Measurements from ENCODE around the gene SEMA4C. TPM values are rescaled to one million over a fixed set of nuclear protein-coding genes. Genes with fewer than 3 reads are reported as not detected.

SEMA4C gene
- total and polyA plus RNA-seq, 9 of the 15 experiments (the other 6 are each of a cell fraction or from before 2014, with no cell fraction given), result 0.32 to 59.7 (median 23.9) TPM

DNA sequence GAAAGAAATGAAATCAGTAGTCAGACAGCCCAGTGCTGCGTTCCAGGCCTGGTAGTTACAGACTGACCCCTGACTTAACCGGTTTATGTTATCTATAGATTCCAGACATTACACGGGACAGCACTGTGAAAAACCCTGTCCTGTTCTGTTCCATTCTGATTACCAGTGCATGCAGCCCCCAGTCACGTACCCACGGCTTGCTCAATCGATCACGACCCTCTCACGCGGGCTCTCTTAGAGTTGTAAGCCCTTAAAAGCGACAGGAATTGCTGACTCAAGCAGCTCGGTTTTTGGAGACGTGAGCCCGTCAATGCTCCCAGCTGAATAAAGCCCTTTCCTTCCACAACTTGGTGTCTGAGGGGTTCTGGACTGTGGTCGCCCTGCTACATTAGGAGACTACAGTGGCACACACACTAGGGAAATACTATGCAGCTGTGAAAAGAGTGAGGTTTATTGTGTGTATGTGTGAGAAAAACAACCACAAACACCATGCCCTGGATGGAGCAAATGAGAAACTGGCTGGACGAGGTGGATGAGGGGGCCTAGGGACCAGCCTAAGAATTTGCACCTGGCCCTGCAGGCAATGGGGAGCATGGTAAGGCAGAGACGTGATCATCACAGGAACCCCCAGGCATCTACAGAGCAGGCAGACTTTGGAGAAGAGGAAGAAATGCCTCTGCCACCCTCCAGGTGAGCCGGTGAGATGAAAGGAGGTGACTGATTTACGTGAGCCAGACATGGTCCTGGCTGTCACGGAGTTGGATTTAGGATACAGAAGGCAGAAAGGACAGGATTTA lies 49.1 kb upstream of the SEMA4C start (continued):
- no peak for TF ChIP-seq CBX5 (IDR thresholded peaks at IDR 0.05; ENCODE audit: borderline replicate concordance, low read depth)
- TF ChIP-seq, protein P1, sequence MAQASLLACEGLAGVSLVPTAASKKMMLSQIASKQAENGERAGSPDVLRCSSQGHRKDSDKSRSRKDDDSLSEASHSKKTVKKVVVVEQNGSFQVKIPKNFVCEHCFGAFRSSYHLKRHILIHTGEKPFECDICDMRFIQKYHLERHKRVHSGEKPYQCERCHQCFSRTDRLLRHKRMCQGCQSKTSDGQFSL (CRISPR knock-in tag; IDR thresholded peaks at IDR 0.05), result no peak
- TF ChIP-seq, protein P1 (tag; IDR thresholded peaks at IDR 0.05), result peak in 1 of 2 experiments; percentile 41; a peak in 1 of 4 replicates
- TF ChIP-seq, protein P2, sequence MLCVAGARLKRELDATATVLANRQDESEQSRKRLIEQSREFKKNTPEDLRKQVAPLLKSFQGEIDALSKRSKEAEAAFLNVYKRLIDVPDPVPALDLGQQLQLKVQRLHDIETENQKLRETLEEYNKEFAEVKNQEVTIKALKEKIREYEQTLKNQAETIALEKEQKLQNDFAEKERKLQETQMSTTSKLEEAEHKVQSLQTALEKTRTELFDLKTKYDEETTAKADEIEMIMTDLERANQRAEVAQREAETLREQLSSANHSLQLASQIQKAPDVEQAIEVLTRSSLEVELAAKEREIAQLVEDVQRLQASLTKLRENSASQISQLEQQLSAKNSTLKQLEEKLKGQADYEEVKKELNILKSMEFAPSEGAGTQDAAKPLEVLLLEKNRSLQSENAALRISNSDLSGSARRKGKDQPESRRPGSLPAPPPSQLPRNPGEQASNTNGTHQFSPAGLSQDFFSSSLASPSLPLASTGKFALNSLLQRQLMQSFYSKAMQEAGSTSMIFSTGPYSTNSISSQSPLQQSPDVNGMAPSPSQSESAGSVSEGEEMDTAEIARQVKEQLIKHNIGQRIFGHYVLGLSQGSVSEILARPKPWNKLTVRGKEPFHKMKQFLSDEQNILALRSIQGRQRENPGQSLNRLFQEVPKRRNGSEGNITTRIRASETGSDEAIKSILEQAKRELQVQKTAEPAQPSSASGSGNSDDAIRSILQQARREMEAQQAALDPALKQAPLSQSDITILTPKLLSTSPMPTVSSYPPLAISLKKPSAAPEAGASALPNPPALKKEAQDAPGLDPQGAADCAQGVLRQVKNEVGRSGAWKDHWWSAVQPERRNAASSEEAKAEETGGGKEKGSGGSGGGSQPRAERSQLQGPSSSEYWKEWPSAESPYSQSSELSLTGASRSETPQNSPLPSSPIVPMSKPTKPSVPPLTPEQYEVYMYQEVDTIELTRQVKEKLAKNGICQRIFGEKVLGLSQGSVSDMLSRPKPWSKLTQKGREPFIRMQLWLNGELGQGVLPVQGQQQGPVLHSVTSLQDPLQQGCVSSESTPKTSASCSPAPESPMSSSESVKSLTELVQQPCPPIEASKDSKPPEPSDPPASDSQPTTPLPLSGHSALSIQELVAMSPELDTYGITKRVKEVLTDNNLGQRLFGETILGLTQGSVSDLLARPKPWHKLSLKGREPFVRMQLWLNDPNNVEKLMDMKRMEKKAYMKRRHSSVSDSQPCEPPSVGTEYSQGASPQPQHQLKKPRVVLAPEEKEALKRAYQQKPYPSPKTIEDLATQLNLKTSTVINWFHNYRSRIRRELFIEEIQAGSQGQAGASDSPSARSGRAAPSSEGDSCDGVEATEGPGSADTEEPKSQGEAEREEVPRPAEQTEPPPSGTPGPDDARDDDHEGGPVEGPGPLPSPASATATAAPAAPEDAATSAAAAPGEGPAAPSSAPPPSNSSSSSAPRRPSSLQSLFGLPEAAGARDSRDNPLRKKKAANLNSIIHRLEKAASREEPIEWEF (CRISPR knock-in tag; IDR thresholded peaks at IDR 0.05), result peak; percentile 93
- TF ChIP-seq OTX1 (CRISPR knock-in tag; IDR thresholded peaks at IDR 0.05), result no peak
- no peak for TF ChIP-seq ZNF324 (CRISPR knock-in tag; IDR thresholded peaks at IDR 0.05)
- no peak for TF ChIP-seq FOXJ2 (tag; IDR thresholded peaks at IDR 0.05)
- peak; percentile 94 for TF ChIP-seq ZNF316 (IDR thresholded peaks at IDR 0.05)
- no peak for TF ChIP-seq TBP (optimal IDR thresholded peaks at IDR 0.05; ENCODE audit: low read depth, low read length)
- TF ChIP-seq TEAD1 (CRISPR knock-in tag; IDR thresholded peaks at IDR 0.05), result peak; percentile 65 to 87; a peak in 3 of 4 replicates
- peak; percentile 85 to 89; a peak in 2 of 4 replicates for TF ChIP-seq RCOR1 (IDR thresholded peaks at IDR 0.05; ENCODE audit: borderline replicate concordance in 1 of 2, low read depth in 2 of 2, low read length in 2 of 2)
- TF ChIP-seq RAD51 (IDR thresholded peaks at IDR 0.05; ENCODE audit: borderline replicate concordance, low read depth), result 0 out of 2 replicates have a peak, but pooled peaks have one; percentile 6
- no peak for TF ChIP-seq POLR3G (IDR thresholded peaks at IDR 0.05; ENCODE audit: extremely low read depth, insufficient read length, insufficient replicate concordance)
- no peak for TF ChIP-seq RB1 (IDR thresholded peaks at IDR 0.05; ENCODE audit: low read depth)
- no peak for TF ChIP-seq ZNF133 (CRISPR knock-in tag; IDR thresholded peaks at IDR 0.05)
- TF ChIP-seq NBN (IDR thresholded peaks at IDR 0.05; ENCODE audit: low read depth), result peak; percentile 91
